Spleen (tissue), 11 donors: ENCODE results near the gene ATG16L2. TPM values are rescaled to one million over a fixed set of nuclear protein-coding genes. Genes with fewer than 3 reads are reported as not detected.

Source experiments
- DNase-seq: peaks from one replicate; pipeline ENCODE4 v3.0.0-alpha.2; 2020
- H3K27ac ChIP-seq, 8 donors: fragments of 200-600 bp; sonication (generic) in 7 of 8; 1 replicate in 4 of 8; 2 replicates in 4 of 8; pipeline versions ENCODE4 v1.5.0 to v1.8.0; 2016 to 2021; ENCODE audit warnings: inconsistent platforms in 4 of 8, mild to moderate bottlenecking in 4 of 8, moderate library complexity in 1 of 8
- H3K27me3 ChIP-seq, 7 donors: fragments of 200-600 bp; sonication (generic) in 6 of 7; replicated peaks in 1 of 7; 1 replicate in 4 of 7; 2 replicates in 3 of 7; pipeline versions ENCODE4 v1.5.0 to v1.8.0; 2016 to 2021; ENCODE audit warnings: inconsistent platforms in 3 of 7, mild to moderate bottlenecking in 1 of 7
- H3K36me3 ChIP-seq, 6 donors: fragments of 200-600 bp; sonication (generic) in 5 of 6; 1 replicate in 4 of 6; 2 replicates in 2 of 6; pipeline versions ENCODE4 v1.5.0 to v1.8.0; 2016 to 2021; ENCODE audit warnings: inconsistent platforms in 2 of 6
- H3K4me1 ChIP-seq, 6 donors: fragments of 200-600 bp; sonication (generic) in 5 of 6; 1 replicate in 3 of 6; 2 replicates in 3 of 6; pipeline versions ENCODE4 v1.5.0 to v1.8.0; 2016 to 2021; ENCODE audit warnings: inconsistent platforms in 3 of 6
- H3K4me3 ChIP-seq, 8 donors: fragments of 200-600 bp; sonication (generic) in 7 of 8; 1 replicate in 4 of 8; 2 replicates in 4 of 8; pipeline versions ENCODE4 v1.5.0 to v1.8.0; 2016 to 2021; ENCODE audit warnings: inconsistent platforms in 4 of 8, mild to moderate bottlenecking in 4 of 8, moderate library complexity in 2 of 8
- H3K9me3 ChIP-seq, 8 donors: fragments of 200-600 bp; sonication (generic) in 7 of 8; 1 replicate in 4 of 8; 2 replicates in 4 of 8; pipeline versions ENCODE4 v1.5.0 to v1.8.0; 2016 to 2021; ENCODE audit warnings: inconsistent platforms in 4 of 8
- CTCF ChIP-seq, 11 experiments: fragments of 200-600 bp in 7 of 11; fragments of 450-650 bp in 4 of 11; sonication (generic) in 4 of 11; IDR thresholded peaks in 8 of 11; conservative IDR thresholded peaks in 3 of 11; 1 replicate in 7 of 11; 2 replicates in 4 of 11; pipeline versions ENCODE4 v1.4.0 to v1.8.0; 2016 to 2021; ENCODE audit warnings: antibody characterized with exemption in 11 of 11, inconsistent platforms in 4 of 11, mild to moderate bottlenecking in 1 of 11
- POLR2A ChIP-seq, 3 donors: fragments of 450-650 bp; IDR thresholded peaks; one replicate each; pipeline ENCODE4 v1.5.1; 2017; ENCODE audit warnings: antibody characterized with exemption in 3 of 3, mild to moderate bottlenecking in 1 of 3
- POLR2AphosphoS5 ChIP-seq, 3 donors: sonication (generic); formaldehyde crosslinking; IDR thresholded peaks; one replicate each; pipeline ENCODE4 v1.5.1; 2017; ENCODE audit warnings: antibody characterized with exemption in 3 of 3
- WGBS, 5 donors: extraction: QIAGEN DNeasy Blood & Tissue Kit in 3 of 5; methylation state at CpG; one replicate each; pipeline versions ENCODE4 v1.1.5 to v1.1.7; 2013 to 2018; 5-methylcytosine and 5-hydroxymethylcytosine counted together
- intact Hi-C: fragments of 100-400 bp; cut with DNase I; formaldehyde crosslinking; loops from one replicate; pipeline ENCODE4 v1.15.0; 2023; ENCODE audit warnings: low total_unique reads
- polyA plus RNA-seq, 3 donors: library from polyadenylated mRNA; stranded (reverse); fragments of 200-250 nt; gene quantifications; one replicate each; pipeline ENCODE4 v1.2.1, GENCODE V29; 2013
- total RNA-seq, 7 donors: library from RNA; depleted of rRNA in 3 of 7; stranded (reverse); fragments of >200 nt in 3 of 7; fragmentation: NEBNext Ultra II Directional in 4 of 7; extraction: Animal tissue kit (Norgen Biotek cat#: 25700) in 4 of 7; gene quantifications; one replicate each; pipeline versions ENCODE4 v1.1.0 to v1.2.1, GENCODE V29; 2016 to 2021
- donor health status: healthy with polysubstance abuse.
- donor health status: DM: no; HTN: no; CAD: no; lungs with moderate emphysema.
- donor health status: DM: no; HTN: no; CAD: no.
- donor health status: Bipolar disorder and iron deficiency.
- donor health status: healthy.
- donor health status: DM: no; HTN: no; CAD: no.
- donor health status: DM: yes; HTN: yes; CAD: no.

The ATG16L2 gene
- total and polyA plus RNA-seq, 10 donors, result 96.9 to 368 (median 237) TPM

DNA sequence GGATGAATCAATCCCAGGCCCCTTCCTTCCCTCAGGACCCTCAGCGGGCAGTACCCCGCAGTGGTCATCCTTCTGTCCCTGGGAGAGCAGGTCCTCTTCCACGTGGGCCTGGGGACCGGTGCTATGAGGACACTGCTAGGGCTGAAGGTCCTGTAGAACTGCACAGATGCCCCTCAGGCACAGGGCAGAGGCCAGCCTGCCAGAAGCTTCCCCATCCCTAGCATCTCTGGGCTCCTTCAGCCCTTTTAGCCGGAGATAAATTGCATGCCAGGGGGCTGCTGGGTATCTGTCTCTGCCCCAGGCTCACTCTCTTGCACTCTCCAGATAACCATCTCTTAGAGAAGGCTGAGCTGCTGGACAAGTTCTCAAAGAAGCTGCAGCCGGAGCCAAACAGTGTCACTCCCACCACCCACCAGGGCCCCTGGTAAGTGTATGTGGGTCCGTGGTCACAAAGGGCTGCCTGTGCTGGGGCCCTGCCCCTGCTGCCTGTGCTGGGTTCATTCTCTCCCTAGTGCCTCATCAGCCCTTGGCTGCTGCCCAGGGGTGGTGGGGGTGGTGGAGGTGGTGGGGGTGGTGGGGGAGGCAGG is 2.3 kb downstream of the ATG16L2 start:
- H3K36me3 ChIP-seq, result peaks cover 0 to 53% (median 44%) of the 10 kb centered on the region in 6 donors
- H3K4me1 ChIP-seq, result peaks cover 27 to 85% (median 64%) of the 10 kb centered on the region in 6 donors
- 38 to 52% (median 45%) methylated on average over 6 to 7 of the region's 7 CpGs for WGBS, 5 donors
- intact Hi-C loops, result no loop called here
- peak; percentile 83 for DNase-seq
- H3K27ac ChIP-seq, result peak overlapping the region; percentile 98 to 99 (median 98)
- peak overlapping the region; percentile 72 to 99 (median 92) for H3K4me3 ChIP-seq
- no peak for TF ChIP-seq POLR2A (IDR thresholded peaks at IDR 0.05)
- TF ChIP-seq POLR2AphosphoS5 (IDR thresholded peaks at IDR 0.05), result no peak
- TF ChIP-seq CTCF (IDR thresholded peaks at IDR 0.05 in 8 of 11, conservative IDR thresholded peaks at IDR 0.05 in 3 of 11), result no peak
- no peaks in the 10 kb centered on the region for H3K9me3 ChIP-seq
- H3K27me3 ChIP-seq, result no peaks in the 10 kb centered on the region

DNA sequence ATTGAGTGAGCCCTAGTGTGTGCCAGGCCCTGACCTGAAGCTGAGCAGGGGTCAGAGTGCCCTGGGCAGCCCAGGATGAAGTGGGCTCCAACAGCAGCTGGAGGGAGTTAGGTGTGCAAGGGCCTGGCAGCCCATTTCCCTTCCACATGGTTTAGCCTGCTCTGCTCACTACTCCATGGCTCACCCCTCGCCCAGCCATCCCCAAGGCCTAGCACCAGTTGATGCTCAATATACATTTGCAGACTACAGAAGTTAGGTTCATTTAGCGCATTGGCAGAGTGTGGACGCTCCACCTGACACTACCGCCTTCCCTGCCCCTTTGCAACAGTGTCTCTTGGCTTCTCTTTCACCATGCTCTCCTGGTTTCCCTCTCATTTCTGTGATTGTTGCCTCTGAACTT is 3.8 kb downstream of the ATG16L2 start:
- H3K27me3 ChIP-seq, result no peaks in the 10 kb centered on the region
- H3K4me1 ChIP-seq, result peaks cover 17 to 85% (median 64%) of the 10 kb centered on the region in 6 donors
- DNase-seq, result no peak
- no peak overlapping the region for H3K4me3 ChIP-seq
- H3K36me3 ChIP-seq, result peaks cover 0 to 68% (median 58%) of the 10 kb centered on the region in 6 donors
- intact Hi-C loops, result no loop called here
- no peaks in the 10 kb centered on the region for H3K9me3 ChIP-seq
- TF ChIP-seq POLR2A (IDR thresholded peaks at IDR 0.05) (no peak), POLR2AphosphoS5 (IDR thresholded peaks at IDR 0.05) (no peak), CTCF (IDR thresholded peaks at IDR 0.05 in 8 of 11, conservative IDR thresholded peaks at IDR 0.05 in 3 of 11) (no peak)
- H3K27ac ChIP-seq, result peak overlapping the region in 3 of 8 donors; percentile 98 to 99 (median 99)
- 89 to 97% (median 93%) methylated on average over 4 of the region's 4 CpGs for WGBS, 5 donors

DNA sequence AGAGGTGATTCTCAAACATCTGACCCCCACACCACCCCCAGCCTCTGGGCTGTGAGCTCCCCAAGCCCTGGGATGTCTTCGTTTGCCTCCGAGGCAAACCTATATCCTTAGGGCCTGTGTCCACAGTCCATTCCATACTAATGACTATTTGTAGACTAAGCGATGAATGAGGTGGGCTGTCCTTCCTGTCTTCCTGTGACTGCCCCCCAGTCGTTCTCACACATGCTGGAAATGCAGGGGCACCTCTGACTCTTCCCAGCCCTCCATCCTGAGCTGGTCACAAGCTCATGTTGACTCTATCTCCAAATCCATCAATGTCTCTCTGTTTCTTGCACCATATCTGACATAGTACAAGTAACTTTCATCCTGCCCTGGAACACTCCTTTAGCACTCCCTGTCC is 4.8 kb downstream of the ATG16L2 start:
- WGBS, 5 donors, result 77 to 88% (median 85%) methylated on average over 4 of the region's 4 CpGs
- Histone ChIP-seq H3K9me3 (no peaks in the 10 kb centered on the region), H3K4me3 (no peak overlapping the region), H3K27me3 (no peaks in the 10 kb centered on the region), H3K27ac (peak overlapping the region in 1 of 8 donors; percentile 99), H3K36me3 (peaks cover 0 to 78% (median 68%) of the 10 kb centered on the region in 6 donors), H3K4me1 (peaks cover 13 to 82% (median 56%) of the 10 kb centered on the region in 6 donors)
- no peak for DNase-seq
- TF ChIP-seq CTCF (IDR thresholded peaks at IDR 0.05 in 8 of 11, conservative IDR thresholded peaks at IDR 0.05 in 3 of 11) (no peak), POLR2AphosphoS5 (IDR thresholded peaks at IDR 0.05) (no peak), POLR2A (IDR thresholded peaks at IDR 0.05) (no peak)
- intact Hi-C loops, result no loop called here

DNA sequence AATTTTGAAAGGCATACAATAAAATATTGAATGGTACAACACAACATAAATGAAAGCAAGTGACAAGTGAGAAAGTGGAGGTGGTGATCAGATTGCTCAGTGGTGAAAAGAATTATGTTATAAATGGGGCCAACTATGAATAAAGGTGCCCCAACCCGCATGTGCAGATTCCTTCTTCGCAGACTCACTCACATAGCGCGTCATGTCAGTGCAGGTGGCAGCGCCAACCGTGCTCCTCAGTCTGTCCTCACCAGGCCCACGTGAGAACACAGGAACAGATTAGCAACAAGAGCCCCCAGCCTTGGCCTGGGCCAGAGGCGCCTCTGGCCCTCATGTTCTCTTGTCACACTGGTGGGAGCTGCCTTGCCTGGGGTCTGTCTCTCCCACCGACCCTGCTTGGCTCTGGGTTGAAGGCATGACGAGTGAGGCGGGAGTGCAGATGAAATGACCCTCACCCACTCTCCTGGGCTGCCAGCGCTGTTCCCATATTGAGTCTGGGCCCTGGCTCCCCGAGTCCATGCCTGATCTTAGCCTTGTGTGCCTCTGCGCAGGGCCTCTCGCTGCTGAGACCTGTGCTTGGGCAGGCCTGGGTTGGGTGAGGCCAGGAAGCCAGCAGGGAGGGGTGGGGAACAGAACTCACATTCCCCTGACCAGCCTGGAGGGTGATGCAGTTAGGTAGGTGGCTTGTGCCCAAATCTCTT is 6.4 kb downstream of the ATG16L2 start:
- Histone ChIP-seq H3K4me1 (peaks cover 13 to 81% (median 49%) of the 10 kb centered on the region in 6 donors), H3K36me3 (peaks cover 0 to 94% (median 83%) of the 10 kb centered on the region in 6 donors), H3K27me3 (no peaks in the 10 kb centered on the region), H3K4me3 (no peak overlapping the region), H3K27ac (peak overlapping the region in 2 of 8 donors; percentile 84 to 88), H3K9me3 (no peaks in the 10 kb centered on the region)
- 91 to 96% (median 94%) methylated on average over 14 to 15 of the region's 15 CpGs for WGBS, 5 donors
- intact Hi-C loops, result no loop called here
- DNase-seq, result no peak
- TF ChIP-seq CTCF (IDR thresholded peaks at IDR 0.05 in 8 of 11, conservative IDR thresholded peaks at IDR 0.05 in 3 of 11) (no peak), POLR2A (IDR thresholded peaks at IDR 0.05) (no peak), POLR2AphosphoS5 (IDR thresholded peaks at IDR 0.05) (peak in 1 of 3 donors; percentile 38)
